Measurements from ENCODE around the gene PDGFRB.

DNA sequence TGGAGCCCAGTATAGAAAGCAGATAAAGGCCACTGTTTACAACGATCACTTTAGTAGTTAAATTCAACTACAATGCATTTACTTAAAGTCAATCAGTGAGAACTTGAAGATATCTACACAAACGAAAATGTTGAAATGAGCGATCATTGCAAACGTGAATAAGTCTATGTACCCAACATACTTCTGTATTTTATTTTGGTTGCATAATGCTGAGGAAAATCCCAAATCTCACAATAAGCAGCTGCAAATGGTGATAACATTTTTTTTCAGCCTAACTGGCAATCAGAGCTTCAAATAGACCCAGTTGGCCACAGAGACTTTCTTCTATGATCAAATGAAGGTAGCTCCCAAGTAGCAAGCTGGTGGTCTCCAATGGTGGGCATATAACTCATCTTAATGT lies 32.1 kb downstream of the PDGFRB start:
- TF ChIP-seq, protein P1, sequence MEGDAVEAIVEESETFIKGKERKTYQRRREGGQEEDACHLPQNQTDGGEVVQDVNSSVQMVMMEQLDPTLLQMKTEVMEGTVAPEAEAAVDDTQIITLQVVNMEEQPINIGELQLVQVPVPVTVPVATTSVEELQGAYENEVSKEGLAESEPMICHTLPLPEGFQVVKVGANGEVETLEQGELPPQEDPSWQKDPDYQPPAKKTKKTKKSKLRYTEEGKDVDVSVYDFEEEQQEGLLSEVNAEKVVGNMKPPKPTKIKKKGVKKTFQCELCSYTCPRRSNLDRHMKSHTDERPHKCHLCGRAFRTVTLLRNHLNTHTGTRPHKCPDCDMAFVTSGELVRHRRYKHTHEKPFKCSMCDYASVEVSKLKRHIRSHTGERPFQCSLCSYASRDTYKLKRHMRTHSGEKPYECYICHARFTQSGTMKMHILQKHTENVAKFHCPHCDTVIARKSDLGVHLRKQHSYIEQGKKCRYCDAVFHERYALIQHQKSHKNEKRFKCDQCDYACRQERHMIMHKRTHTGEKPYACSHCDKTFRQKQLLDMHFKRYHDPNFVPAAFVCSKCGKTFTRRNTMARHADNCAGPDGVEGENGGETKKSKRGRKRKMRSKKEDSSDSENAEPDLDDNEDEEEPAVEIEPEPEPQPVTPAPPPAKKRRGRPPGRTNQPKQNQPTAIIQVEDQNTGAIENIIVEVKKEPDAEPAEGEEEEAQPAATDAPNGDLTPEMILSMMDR (IDR thresholded peaks at IDR 0.05), result no peak
- no peak for TF ChIP-seq POLR2A (IDR thresholded peaks at IDR 0.05)
- TF ChIP-seq POLR2AphosphoS5 (IDR thresholded peaks at IDR 0.05; ENCODE audit: insufficient read depth in 1 of 2, low read depth in 1 of 2), result no peak

Measured in vagina (tissue), 2 donors.